KMS-11 (cell line): ENCODE measurements around the gene TTC28.

Experiments used
- H2AFZ ChIP-seq: fragments of 200-600 bp; sonication (generic); 2 replicates; pipeline ENCODE4 v1.6.1; 2016; ENCODE audit warnings: antibody characterized with exemption, mixed run types, low read depth
- H3K27ac ChIP-seq: fragments of 200-600 bp; sonication (generic); 2 replicates; pipeline ENCODE4 v1.6.1; 2016; ENCODE audit warnings: mild to moderate bottlenecking, mixed run types
- H3K27me3 ChIP-seq: fragments of 200-600 bp; sonication (generic); 2 replicates; pipeline ENCODE4 v1.6.1; 2017; ENCODE audit warnings: mild to moderate bottlenecking, low read depth, mixed run types, moderate library complexity; ENCODE audit not compliant: insufficient read depth
- H3K36me3 ChIP-seq: fragments of 200-600 bp; sonication (generic); 2 replicates; pipeline ENCODE4 v1.6.1; 2017; ENCODE audit warnings: mild to moderate bottlenecking, mixed run types; ENCODE audit not compliant: insufficient read depth
- H3K4me1 ChIP-seq: fragments of 200-600 bp; sonication (generic); 2 replicates; pipeline ENCODE4 v1.6.1; 2016; ENCODE audit warnings: mild to moderate bottlenecking, low read depth, mixed run types; ENCODE audit not compliant: poor library complexity, severe bottlenecking
- H3K4me2 ChIP-seq: fragments of 200-600 bp; sonication (generic); 2 replicates; pipeline ENCODE4 v1.7.0; 2016; ENCODE audit warnings: mild to moderate bottlenecking, mixed run types
- H3K4me3 ChIP-seq: fragments of 200-600 bp; sonication (generic); IDR thresholded peaks from 2 replicates; pipeline ENCODE4 v1.6.1; 2017; ENCODE audit warnings: low read depth, low read length, mixed read lengths; ENCODE audit not compliant: insufficient read depth
- H3K79me2 ChIP-seq: fragments of 200-600 bp; sonication (generic); 2 replicates; pipeline ENCODE4 v1.6.1; 2016; ENCODE audit warnings: low read depth, mixed run types; ENCODE audit not compliant: insufficient read depth
- H3K9ac ChIP-seq: fragments of 200-600 bp; sonication (generic); 2 replicates; pipeline ENCODE4 v1.6.1; 2016; ENCODE audit warnings: mild to moderate bottlenecking, mixed run types
- H4K20me1 ChIP-seq: fragments of 200-600 bp; sonication (generic); 2 replicates; pipeline ENCODE4 v1.6.1; 2016; ENCODE audit warnings: mild to moderate bottlenecking, mixed run types; ENCODE audit not compliant: insufficient read depth
- CTCF ChIP-seq: fragments of 200-600 bp; sonication (generic); conservative IDR thresholded peaks from 2 replicates; pipeline ENCODE4 v1.6.1; 2017; ENCODE audit warnings: low read depth, mild to moderate bottlenecking, antibody characterized with exemption, low read length, moderate library complexity, mixed read lengths

TTC28 gene

GRCh38 chr22:28017558-28017820, 662.2 kb downstream of the TTC28 start:
- no peaks in the 10 kb centered on the region for H3K79me2 ChIP-seq
- no peak for TF ChIP-seq CTCF
- H3K4me1 ChIP-seq, result peaks cover 22% of the 10 kb centered on the region
- no peaks in the 10 kb centered on the region for H4K20me1 ChIP-seq
- no peak overlapping the region for H2AFZ ChIP-seq
- no peak overlapping the region for H3K9ac ChIP-seq
- H3K4me2 ChIP-seq, result no peak overlapping the region
- H3K4me3 ChIP-seq, result no peak overlapping the region
- no peaks in the 10 kb centered on the region for H3K27me3 ChIP-seq
- H3K27ac ChIP-seq, result no peak overlapping the region
- no peaks in the 10 kb centered on the region for H3K36me3 ChIP-seq

GRCh38 chr22:28016781-28017557, 662.7 kb downstream of the TTC28 start:
- Histone ChIP-seq H3K27ac (no peak overlapping the region), H3K4me1 (peaks cover 22% of the 10 kb centered on the region), H3K36me3 (no peaks in the 10 kb centered on the region), H2AFZ (no peak overlapping the region), H4K20me1 (no peaks in the 10 kb centered on the region), H3K4me3 (no peak overlapping the region), H3K4me2 (no peak overlapping the region), H3K27me3 (no peaks in the 10 kb centered on the region), H3K79me2 (no peaks in the 10 kb centered on the region), H3K9ac (no peak overlapping the region)
- TF ChIP-seq CTCF, result no peak

GRCh38 chr22:28015676-28016601, 663.7 kb downstream of the TTC28 start:
- Histone ChIP-seq H4K20me1 (no peaks in the 10 kb centered on the region), H3K4me1 (peaks cover 22% of the 10 kb centered on the region), H3K27ac (no peak overlapping the region), H3K4me2 (no peak overlapping the region), H3K27me3 (no peaks in the 10 kb centered on the region), H3K79me2 (no peaks in the 10 kb centered on the region), H3K36me3 (no peaks in the 10 kb centered on the region), H3K9ac (no peak overlapping the region), H3K4me3 (no peak overlapping the region), H2AFZ (no peak overlapping the region)
- no peak for TF ChIP-seq CTCF

GRCh38 chr22:28015046-28015425, 664.6 kb downstream of the TTC28 start:
- Histone ChIP-seq H3K4me3 (no peak overlapping the region), H3K9ac (no peak overlapping the region), H4K20me1 (no peaks in the 10 kb centered on the region), H3K4me2 (no peak overlapping the region), H3K4me1 (peaks cover 18% of the 10 kb centered on the region), H3K27ac (no peak overlapping the region), H3K27me3 (no peaks in the 10 kb centered on the region), H2AFZ (no peak overlapping the region), H3K79me2 (no peaks in the 10 kb centered on the region), H3K36me3 (no peaks in the 10 kb centered on the region)
- no peak for TF ChIP-seq CTCF
